HepG2 (cell line): Measurements from ENCODE around the gene HNRNPL. TPM values are rescaled to one million over a fixed set of nuclear protein-coding genes. Genes with fewer than 3 reads are reported as not detected.

Experiments
- ETS1 ChIP-seq: sonication (generic); formaldehyde crosslinking; IDR thresholded peaks from 2 replicates; pipeline ENCODE4 v1.4.0; 2020; ENCODE audit warnings: missing genetic modification reagents
- HDAC1 ChIP-seq: sonication (generic); formaldehyde crosslinking; IDR thresholded peaks from 2 replicates; pipeline ENCODE4 v1.5.1; 2020; ENCODE audit warnings: mild to moderate bottlenecking, missing genetic modification reagents
- KDM1A ChIP-seq: IDR thresholded peaks from 2 replicates; pipeline ENCODE4 v1.6.1; 2016; ENCODE audit warnings: missing compliant biosample characterization
- KMT2A ChIP-seq: sonication (generic); formaldehyde crosslinking; IDR thresholded peaks from 2 replicates; pipeline ENCODE4 v1.4.0; 2020; ENCODE audit warnings: missing genetic modification reagents
- PBX2 ChIP-seq: IDR thresholded peaks from 2 replicates; pipeline ENCODE4 v1.6.1; 2016; ENCODE audit warnings: control low read depth
- SMAD9 ChIP-seq: sonication (generic); formaldehyde crosslinking; IDR thresholded peaks from 2 replicates; pipeline ENCODE4 v1.5.1; 2020; ENCODE audit warnings: mild to moderate bottlenecking, missing genetic modification reagents
- SNAI1 ChIP-seq: sonication (generic); formaldehyde crosslinking; IDR thresholded peaks from 2 replicates; pipeline ENCODE4 v1.5.0; 2020; ENCODE audit warnings: mild to moderate bottlenecking, missing genetic modification reagents, borderline replicate concordance
- ZBTB38 ChIP-seq: sonication (generic); formaldehyde crosslinking; IDR thresholded peaks from 2 replicates; pipeline ENCODE4 v1.5.1; 2020; ENCODE audit warnings: mild to moderate bottlenecking, missing genetic modification reagents
- ZBTB42 ChIP-seq: sonication (generic); formaldehyde crosslinking; IDR thresholded peaks from 2 replicates; pipeline ENCODE4 v1.5.0; 2020; ENCODE audit warnings: mild to moderate bottlenecking, missing genetic modification reagents
- ZC3H4 ChIP-seq: sonication (generic); formaldehyde crosslinking; IDR thresholded peaks from 2 replicates; pipeline ENCODE4 v1.4.0; 2020; ENCODE audit warnings: missing genetic modification reagents, borderline replicate concordance
- ZFP82 ChIP-seq: sonication (generic); formaldehyde crosslinking; IDR thresholded peaks from 2 replicates; pipeline ENCODE4 v1.5.1; 2020; ENCODE audit warnings: mild to moderate bottlenecking, missing genetic modification reagents, borderline replicate concordance
- ZMYM2 ChIP-seq: sonication (generic); formaldehyde crosslinking; IDR thresholded peaks from 2 replicates; pipeline ENCODE4 v1.8.0; 2022; ENCODE audit warnings: mild to moderate bottlenecking, missing genetic modification reagents
- ZNF501 ChIP-seq: sonication (generic); formaldehyde crosslinking; IDR thresholded peaks from 2 replicates; pipeline ENCODE4 v1.5.1; 2020; ENCODE audit warnings: mild to moderate bottlenecking, moderate library complexity, missing genetic modification reagents
- ZNF761 ChIP-seq: sonication (generic); formaldehyde crosslinking; conservative IDR thresholded peaks from 2 replicates; pipeline ENCODE4 v1.4.0; 2020; ENCODE audit warnings: mild to moderate bottlenecking, missing genetic modification reagents
- ZNF816 ChIP-seq: sonication (generic); formaldehyde crosslinking; IDR thresholded peaks from 2 replicates; pipeline ENCODE4 v1.8.0; 2022; ENCODE audit warnings: missing genetic modification reagents, mild to moderate bottlenecking, borderline replicate concordance
- polyA plus RNA-seq, 8 experiments: library from polyadenylated mRNA; depleted of rRNA in 3 of 8; stranded (reverse) in 7 of 8; unstranded in 1 of 8; fragments of >200 nt; fragmentation: Illumina TruSeq in 4 of 8; extraction: Trizol in 4 of 8; gene quantifications; 2 replicates each; pipeline versions ENCODE4 v1.2.1 to v1.2.3, GENCODE V29; 2011 to 2016; ENCODE audit warnings: low read depth in 4 of 8, missing spikeins in 1 of 8, mixed read lengths in 1 of 8; ENCODE audit not compliant: insufficient read depth in 1 of 8
- total RNA-seq, 5 experiments: library from RNA; depleted of rRNA; stranded (reverse); fragments of >200 nt; fragmentation: Illumina TruSeq; extraction: Trizol; gene quantifications; 2 replicates each; pipeline ENCODE4 v1.2.3, GENCODE V29; 2016; ENCODE audit warnings: low read depth in 1 of 5
- TF ChIP-seq, protein P1 (sequence below): sonication (generic); formaldehyde crosslinking; IDR thresholded peaks from 2 replicates; pipeline ENCODE4 v1.5.1; 2020; ENCODE audit warnings: mild to moderate bottlenecking, moderate library complexity, missing genetic modification reagents
- TF ChIP-seq, protein P2 (sequence below): sonication (generic); formaldehyde crosslinking; IDR thresholded peaks from 2 replicates; pipeline ENCODE4 v1.5.0; 2020; ENCODE audit warnings: missing genetic modification reagents
- TF ChIP-seq, protein P3 (sequence below): sonication (generic); formaldehyde crosslinking; IDR thresholded peaks from 2 replicates; pipeline ENCODE4 v1.5.0; 2020; ENCODE audit warnings: mild to moderate bottlenecking, missing genetic modification reagents
- TF ChIP-seq, protein P4 (sequence below): fragments of 450-650 bp; IDR thresholded peaks from 2 replicates; pipeline ENCODE4 v1.6.1; 2017; ENCODE audit warnings: mild to moderate bottlenecking

The HNRNPL gene
- total and polyA plus RNA-seq, 2 of the 13 experiments (the other 11 are each of a cell fraction or from before 2014, with no cell fraction given), result 156 to 278 TPM

DNA sequence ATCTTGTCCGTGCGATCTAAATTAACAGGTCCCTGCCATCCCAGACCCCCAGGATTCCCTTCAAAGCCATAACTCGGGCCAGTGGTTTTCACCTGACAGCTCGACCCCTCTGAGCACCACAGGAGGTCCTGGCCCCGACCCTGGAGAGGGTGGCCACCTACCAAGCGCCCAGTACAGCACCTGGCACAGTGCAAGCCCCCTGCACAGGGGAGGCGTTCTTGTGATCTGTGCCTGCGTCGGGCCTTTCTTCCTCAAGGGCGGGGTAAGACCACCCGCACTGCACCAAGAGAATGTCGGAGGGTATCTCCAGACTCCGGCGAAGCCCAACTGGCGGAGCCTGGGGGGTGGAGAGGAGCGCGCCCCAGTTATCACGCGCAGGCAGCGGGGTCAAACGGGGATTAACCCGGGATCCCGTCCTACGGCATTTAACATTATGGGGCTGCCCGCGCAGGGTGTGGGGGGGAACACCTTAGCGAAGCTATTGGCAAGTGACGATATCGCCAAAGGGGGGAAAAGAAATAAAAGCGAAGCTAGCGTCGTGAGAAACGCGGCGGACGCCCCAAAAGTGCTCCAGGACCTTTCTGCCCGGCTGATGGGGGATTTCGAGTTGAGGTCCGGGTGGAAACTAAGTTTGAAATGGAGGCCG lies 1.3 kb upstream of the HNRNPL start (continued):
- no peak for TF ChIP-seq ETS1 (CRISPR knock-in tag)
- TF ChIP-seq ZNF761 (CRISPR knock-in tag), result peak; percentile 5; the same call in 1 of the 2 replicates
- 0 out of 2 replicates have a peak, but pooled peaks have one; percentile 57 for TF ChIP-seq ZBTB38
- TF ChIP-seq PBX2 (CRISPR knock-in tag), result no peak
- TF ChIP-seq ZNF816 (CRISPR knock-in tag), result peak; percentile 90
- peak; percentile 91; the same call in 1 of the 2 replicates for TF ChIP-seq ZFP82 (CRISPR knock-in tag)
- TF ChIP-seq SMAD9, result 0 out of 2 replicates have a peak, but pooled peaks have one; percentile 32
- no peak for TF ChIP-seq KDM1A (CRISPR knock-in tag)
- no peak for TF ChIP-seq ZMYM2 (CRISPR knock-in tag)
- TF ChIP-seq, protein P1, sequence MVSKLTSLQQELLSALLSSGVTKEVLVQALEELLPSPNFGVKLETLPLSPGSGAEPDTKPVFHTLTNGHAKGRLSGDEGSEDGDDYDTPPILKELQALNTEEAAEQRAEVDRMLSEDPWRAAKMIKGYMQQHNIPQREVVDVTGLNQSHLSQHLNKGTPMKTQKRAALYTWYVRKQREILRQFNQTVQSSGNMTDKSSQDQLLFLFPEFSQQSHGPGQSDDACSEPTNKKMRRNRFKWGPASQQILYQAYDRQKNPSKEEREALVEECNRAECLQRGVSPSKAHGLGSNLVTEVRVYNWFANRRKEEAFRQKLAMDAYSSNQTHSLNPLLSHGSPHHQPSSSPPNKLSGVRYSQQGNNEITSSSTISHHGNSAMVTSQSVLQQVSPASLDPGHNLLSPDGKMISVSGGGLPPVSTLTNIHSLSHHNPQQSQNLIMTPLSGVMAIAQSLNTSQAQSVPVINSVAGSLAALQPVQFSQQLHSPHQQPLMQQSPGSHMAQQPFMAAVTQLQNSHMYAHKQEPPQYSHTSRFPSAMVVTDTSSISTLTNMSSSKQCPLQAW (CRISPR knock-in tag), result peak; percentile 39
- TF ChIP-seq, protein P2, sequence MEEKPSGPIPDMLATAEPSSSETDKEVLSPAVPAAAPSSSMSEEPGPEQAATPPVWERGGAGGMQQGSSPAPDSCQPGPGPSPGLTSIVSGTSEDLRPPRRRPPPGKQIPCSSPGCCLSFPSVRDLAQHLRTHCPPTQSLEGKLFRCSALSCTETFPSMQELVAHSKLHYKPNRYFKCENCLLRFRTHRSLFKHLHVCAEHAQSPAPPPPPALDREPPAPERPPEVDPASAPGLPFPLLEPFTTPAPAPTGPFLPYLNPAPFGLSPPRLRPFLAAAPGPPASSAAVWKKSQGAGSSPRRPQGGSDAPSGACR (CRISPR knock-in tag), result peak; percentile 55; the same call in 1 of the 2 replicates
- peak; percentile 56 for TF ChIP-seq ZNF501
- TF ChIP-seq ZBTB42 (CRISPR knock-in tag), result peak; percentile 73; the same call in 1 of the 2 replicates
- TF ChIP-seq, protein P3, sequence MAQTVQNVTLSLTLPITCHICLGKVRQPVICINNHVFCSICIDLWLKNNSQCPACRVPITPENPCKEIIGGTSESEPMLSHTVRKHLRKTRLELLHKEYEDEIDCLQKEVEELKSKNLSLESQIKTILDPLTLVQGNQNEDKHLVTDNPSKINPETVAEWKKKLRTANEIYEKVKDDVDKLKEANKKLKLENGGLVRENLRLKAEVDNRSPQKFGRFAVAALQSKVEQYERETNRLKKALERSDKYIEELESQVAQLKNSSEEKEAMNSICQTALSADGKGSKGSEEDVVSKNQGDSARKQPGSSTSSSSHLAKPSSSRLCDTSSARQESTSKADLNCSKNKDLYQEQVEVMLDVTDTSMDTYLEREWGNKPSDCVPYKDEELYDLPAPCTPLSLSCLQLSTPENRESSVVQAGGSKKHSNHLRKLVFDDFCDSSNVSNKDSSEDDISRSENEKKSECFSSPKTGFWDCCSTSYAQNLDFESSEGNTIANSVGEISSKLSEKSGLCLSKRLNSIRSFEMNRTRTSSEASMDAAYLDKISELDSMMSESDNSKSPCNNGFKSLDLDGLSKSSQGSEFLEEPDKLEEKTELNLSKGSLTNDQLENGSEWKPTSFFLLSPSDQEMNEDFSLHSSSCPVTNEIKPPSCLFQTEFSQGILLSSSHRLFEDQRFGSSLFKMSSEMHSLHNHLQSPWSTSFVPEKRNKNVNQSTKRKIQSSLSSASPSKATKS (CRISPR knock-in tag), result 0 out of 2 replicates have a peak, but pooled peaks have one; percentile 20
- no peak for TF ChIP-seq KMT2A (CRISPR knock-in tag)
- TF ChIP-seq ZC3H4 (CRISPR knock-in tag), result no peak
- TF ChIP-seq, protein P4, sequence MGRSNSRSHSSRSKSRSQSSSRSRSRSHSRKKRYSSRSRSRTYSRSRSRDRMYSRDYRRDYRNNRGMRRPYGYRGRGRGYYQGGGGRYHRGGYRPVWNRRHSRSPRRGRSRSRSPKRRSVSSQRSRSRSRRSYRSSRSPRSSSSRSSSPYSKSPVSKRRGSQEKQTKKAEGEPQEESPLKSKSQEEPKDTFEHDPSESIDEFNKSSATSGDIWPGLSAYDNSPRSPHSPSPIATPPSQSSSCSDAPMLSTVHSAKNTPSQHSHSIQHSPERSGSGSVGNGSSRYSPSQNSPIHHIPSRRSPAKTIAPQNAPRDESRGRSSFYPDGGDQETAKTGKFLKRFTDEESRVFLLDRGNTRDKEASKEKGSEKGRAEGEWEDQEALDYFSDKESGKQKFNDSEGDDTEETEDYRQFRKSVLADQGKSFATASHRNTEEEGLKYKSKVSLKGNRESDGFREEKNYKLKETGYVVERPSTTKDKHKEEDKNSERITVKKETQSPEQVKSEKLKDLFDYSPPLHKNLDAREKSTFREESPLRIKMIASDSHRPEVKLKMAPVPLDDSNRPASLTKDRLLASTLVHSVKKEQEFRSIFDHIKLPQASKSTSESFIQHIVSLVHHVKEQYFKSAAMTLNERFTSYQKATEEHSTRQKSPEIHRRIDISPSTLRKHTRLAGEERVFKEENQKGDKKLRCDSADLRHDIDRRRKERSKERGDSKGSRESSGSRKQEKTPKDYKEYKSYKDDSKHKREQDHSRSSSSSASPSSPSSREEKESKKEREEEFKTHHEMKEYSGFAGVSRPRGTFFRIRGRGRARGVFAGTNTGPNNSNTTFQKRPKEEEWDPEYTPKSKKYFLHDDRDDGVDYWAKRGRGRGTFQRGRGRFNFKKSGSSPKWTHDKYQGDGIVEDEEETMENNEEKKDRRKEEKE, result no peak
- TF ChIP-seq SNAI1 (CRISPR knock-in tag), result peak; percentile 28; the same call in 1 of the 2 replicates
- peak; percentile 25; the same call in 1 of the 2 replicates for TF ChIP-seq HDAC1 (CRISPR knock-in tag)
